GM12892 (cell line): ENCODE data around the gene CLSTN1.

ENCODE experiments used
- POLR2A ChIP-seq: IDR thresholded peaks from 2 replicates; pipeline ENCODE4 v1.6.1; 2011; ENCODE audit warnings: low read depth, low read length, control low read depth
- POLR2AphosphoS5 ChIP-seq: IDR thresholded peaks from 2 replicates; pipeline ENCODE4 v1.6.1; 2011; ENCODE audit warnings: low read depth, low read length, control low read depth
- TAF1 ChIP-seq: IDR thresholded peaks from 2 replicates; pipeline ENCODE4 v1.6.1; 2011; ENCODE audit warnings: low read depth, mild to moderate bottlenecking, control low read depth, low read length, borderline replicate concordance

DNA sequence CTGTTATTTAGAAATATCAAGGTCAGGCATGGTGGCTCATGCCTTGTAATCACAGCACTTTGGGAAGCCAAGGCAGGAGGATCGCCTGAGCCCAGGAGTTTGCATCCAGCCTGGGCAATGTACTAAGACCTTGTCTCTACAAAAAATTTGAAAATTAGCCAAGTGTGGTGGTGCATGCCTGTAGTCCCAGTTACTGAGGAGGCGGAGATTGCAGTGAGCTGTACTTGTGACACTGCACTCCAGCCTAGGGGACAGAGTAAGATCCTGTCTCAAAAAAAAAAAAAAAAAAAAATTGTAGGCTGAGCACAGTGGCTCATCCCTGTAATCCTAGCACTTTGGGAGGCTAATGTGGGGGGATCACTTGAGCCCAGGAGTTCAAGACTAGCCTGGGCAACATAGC, 127.0 kb downstream of the CLSTN1 start:
- no peak for TF ChIP-seq POLR2A
- TF ChIP-seq TAF1: no peak
- TF ChIP-seq POLR2AphosphoS5: no peak
